T47D (cell line): Measurements from ENCODE around the gene PRICKLE3.

Experiments used
- DNase-seq, 2 experiments: peaks; one replicate each; pipeline versions ENCODE4 v3.0.0 to v3.0.0-alpha.2; 2011 to 2012; ENCODE audit warnings: low read depth in 1 of 2, low spot score in 1 of 2
- JUND ChIP-seq: IDR thresholded peaks from 2 replicates; pipeline ENCODE4 v1.6.1; 2012; ENCODE audit warnings: low read depth
- in situ Hi-C: cut with HindIII; loops from 2 replicates; pipeline ENCODE4 v1.10.0; 2016; ENCODE audit warnings: low sequenced_read_pairs, low pct_unique_long_range_greater_than_20kb

PRICKLE3 gene

GRCh38 chrX:49186125-49187027 lies at the start of gene PRICKLE3:
Gene PRICKLE3, minus strand, starts transcription at chrX:49186373. Its CDS starts 76 bp downstream, at chrX:49186297.
- peak; percentile 30 to 87 for DNase-seq
- in situ Hi-C loops: no loop called here
- TF ChIP-seq JUND: no peak

GRCh38 chrX:49233887-49234555 lies 47.8 kb upstream of the PRICKLE3 start:
- in situ Hi-C loops: no loop called here
- TF ChIP-seq JUND: no peak
- DNase-seq: no peak

GRCh38 chrX:49233176-49233575 lies 47.0 kb upstream of the PRICKLE3 start, which contains the start of gene CACNA1F:
Gene CACNA1F, minus strand, starts transcription at chrX:49233340. Its CDS starts 31 bp downstream, at chrX:49233309.
- no peak for TF ChIP-seq JUND
- in situ Hi-C loops: no loop called here
- DNase-seq: no peak

GRCh38 chrX:49232525-49232924 lies 46.4 kb upstream of the PRICKLE3 start:
- no peak for DNase-seq
- in situ Hi-C loops: no loop called here
- TF ChIP-seq JUND: no peak

- DNase-seq: no peak
- in situ Hi-C loops: no loop called here
These were observed 45.3 kb upstream of the PRICKLE3 start for GRCh38 chrX:49231333-49232000.

GRCh38 chrX:49230500-49231232 lies 44.5 kb upstream of the PRICKLE3 start:
- peak; percentile 47 to 78 for DNase-seq
- in situ Hi-C loops: no loop called here
- no peak for TF ChIP-seq JUND

More at GRCh38 chrX:49231333-49232000, 45.3 kb upstream of the PRICKLE3 start:
- no peak for TF ChIP-seq JUND

- in situ Hi-C loops: no loop called here
- no peak for TF ChIP-seq JUND
- no peak for DNase-seq
These were observed 42.0 kb upstream of the PRICKLE3 start for GRCh38 chrX:49228185-49228584.

GRCh38 chrX:49227726-49228125 lies 41.6 kb upstream of the PRICKLE3 start:
- no peak for TF ChIP-seq JUND
- in situ Hi-C loops: no loop called here
- DNase-seq: no peak

- in situ Hi-C loops: no loop called here
- TF ChIP-seq JUND: no peak
- DNase-seq: no peak
These were observed 40.8 kb upstream of the PRICKLE3 start for GRCh38 chrX:49226946-49227345.

- no peak for DNase-seq
- TF ChIP-seq JUND: no peak
- in situ Hi-C loops: no loop called here
These were observed 39.7 kb upstream of the PRICKLE3 start for GRCh38 chrX:49225858-49226257.

GRCh38 chrX:49221868-49222267 lies 35.7 kb upstream of the PRICKLE3 start:
- in situ Hi-C loops: no loop called here
- no peak for TF ChIP-seq JUND
- no peak for DNase-seq

GRCh38 chrX:49220100-49220499 lies 33.9 kb upstream of the PRICKLE3 start:
- no peak for DNase-seq
- no peak for TF ChIP-seq JUND
- in situ Hi-C loops: no loop called here
